GM21528 (cell line): ENCODE data around the gene ROCK2.
"Not testable (repeated sequence)": the region's sequence is repeated elsewhere in the genome, so short reads cannot be mapped to it uniquely, and the experiment has no call there.

ENCODE experiments used
- ATAC-seq: cut with Tn5 transposase; IDR thresholded peaks from one replicate; pipeline ENCODE4 v1.9.1; 2021; ENCODE audit warnings: mild to moderate bottlenecking, moderate library complexity; ENCODE audit not compliant: unreplicated experiment, low FRiP score

The ROCK2 gene

DNA sequence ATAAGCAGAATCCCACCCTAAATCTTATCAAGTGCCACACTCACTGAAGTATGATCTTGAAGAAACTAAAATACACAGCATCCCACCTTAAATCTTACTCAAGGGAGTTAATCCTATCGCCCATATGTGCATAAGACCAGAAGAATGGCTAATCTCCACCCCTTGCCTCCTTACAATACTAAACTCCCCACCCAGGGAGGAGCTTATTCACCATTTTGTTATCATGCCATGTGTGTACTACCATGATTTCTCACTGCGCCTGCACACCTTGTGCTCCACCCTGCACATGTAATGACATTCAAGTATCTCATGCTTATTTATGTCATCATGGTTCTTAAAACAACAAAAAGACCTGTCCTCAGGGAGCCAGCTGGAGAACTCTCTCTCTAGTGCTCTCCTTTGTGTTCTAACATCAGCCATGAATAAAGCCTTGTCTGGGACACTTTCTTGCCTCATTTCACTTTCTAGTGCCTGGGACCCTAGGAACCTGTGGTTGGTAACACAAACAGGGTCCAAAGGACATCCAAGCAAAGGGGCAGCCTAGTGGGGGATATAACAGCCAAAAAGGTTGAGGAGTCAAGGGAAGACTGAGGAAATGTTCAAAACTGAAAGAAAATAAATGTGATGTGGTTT, 101.8 kb downstream of the ROCK2 start:
- no peak for ATAC-seq

DNA sequence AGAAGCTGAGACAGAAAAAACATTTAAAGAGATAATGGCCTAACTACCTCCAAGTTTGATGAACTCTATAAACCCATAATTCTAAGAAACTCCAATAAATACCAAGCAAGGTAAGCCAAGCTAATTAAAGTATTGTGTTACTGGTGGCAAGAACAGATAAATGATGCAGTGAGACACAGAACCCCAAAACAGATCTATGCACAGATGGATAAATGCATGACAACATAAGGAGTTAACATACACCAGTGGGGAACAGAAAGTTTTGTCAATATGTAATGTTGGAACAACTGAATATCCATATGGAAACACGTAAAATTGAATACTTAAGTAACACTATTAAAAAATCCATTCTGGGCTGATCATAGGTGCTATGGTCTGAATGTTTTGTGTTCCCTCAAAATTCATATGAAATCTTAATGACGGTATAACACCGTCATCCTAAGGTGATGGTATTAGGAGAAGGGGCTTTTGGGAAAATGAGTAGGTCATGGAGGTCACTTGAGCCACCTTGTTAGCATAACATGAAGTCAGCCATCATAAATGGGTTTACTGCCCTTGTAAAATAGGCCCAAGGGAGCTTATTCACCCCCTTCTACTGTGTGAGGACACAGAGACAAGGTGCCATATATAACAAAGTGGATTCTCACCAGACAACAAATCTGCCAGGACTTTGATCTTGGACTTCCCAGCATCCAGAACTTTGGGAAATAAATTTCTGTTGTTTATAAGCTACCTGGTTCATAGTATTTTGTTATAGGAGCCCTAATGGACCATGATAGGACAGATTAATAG, 102.8 kb downstream of the ROCK2 start:
- ATAC-seq, result no peak

DNA sequence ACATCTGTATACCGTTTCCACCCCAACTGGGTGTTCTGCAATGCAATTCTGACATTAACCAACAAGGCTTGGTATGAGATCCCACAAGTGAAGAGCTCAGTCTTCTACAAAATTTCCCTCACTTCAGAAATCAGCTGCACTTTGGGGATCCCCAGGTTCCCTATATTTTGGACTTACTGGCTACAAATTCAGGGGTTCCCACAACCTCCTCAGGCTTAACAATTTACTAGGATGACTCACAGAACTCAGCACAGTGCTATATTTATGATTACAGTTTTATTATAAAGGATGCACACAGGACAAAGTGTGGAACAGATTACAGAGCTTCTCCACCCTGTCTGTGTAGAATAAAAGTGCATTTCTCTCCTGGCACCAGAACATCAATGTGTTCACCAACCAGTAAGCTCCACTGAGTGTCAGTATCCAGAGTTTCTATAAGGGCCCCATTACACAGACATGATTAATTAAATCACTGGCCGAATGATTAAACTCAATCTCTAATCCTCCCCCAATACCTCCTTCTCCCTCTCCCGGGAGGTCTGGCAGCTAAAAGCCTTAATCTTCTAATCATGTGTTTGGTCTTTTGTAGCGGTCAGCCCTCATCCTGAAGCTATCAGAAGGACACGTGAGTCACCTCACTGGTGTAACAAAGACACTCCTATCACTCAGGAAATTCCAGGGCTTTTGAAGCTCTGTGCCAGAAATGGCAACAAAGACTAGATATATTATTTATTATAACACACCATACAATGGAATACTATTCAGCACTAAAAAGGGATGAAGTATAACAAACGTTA, 104.6 kb downstream of the ROCK2 start:
- ATAC-seq, result no peak

DNA sequence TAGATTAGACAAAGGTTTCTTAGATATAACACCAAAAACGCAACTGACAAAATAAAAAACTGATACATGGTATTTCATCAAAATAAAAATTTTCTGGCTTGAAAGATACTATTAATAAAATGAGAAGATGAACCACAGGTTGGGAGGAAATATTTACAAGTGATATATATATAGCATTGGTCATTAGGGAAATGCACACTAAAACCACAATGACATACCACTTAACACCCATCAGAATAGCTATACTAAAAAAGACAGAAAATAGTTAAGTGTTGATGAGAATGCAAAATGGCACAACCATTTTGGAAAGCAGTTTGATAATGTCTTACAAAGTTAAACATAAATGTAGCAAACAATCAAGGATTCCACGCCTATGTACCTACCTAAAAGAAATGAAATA, 105.3 kb downstream of the ROCK2 start:
- ATAC-seq, result no peak

DNA sequence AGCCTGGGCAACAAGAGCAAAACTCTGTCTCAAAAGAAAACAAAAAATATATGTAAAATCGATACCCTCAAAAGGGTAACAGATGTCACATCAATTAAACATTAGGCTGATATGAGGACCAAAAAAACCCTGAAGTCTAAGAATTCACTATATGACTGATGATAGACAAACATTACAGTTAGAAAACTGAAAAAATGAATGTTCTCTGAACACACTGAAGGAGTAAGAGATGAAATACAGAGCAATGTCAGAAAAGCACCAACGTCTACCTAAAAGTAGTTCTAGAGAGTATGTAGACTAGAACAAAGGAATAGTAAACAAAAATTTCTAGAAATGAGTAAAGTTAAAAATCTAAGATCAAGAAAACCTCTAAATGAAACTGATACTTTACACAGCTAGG, 107.3 kb downstream of the ROCK2 start:
- no peak for ATAC-seq

DNA sequence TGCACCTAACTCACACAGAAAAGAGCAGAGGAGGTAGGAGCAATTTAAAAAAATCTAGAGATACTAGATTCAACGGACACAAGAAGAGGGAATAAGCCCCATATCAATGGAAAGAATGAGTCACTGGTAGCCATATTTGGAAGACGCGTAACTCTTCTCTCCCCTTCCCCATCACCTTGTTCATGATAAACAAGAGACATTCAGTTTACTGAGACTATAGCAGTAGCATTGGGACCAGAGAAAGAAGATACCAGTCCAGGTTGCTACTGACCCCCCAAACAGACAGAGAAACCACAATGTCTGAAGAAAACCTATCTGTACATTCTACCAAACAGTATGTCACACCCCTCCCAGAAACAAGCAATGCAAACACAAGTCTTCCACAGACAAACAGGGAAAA, 108.1 kb downstream of the ROCK2 start:
- ATAC-seq, result no peak

DNA sequence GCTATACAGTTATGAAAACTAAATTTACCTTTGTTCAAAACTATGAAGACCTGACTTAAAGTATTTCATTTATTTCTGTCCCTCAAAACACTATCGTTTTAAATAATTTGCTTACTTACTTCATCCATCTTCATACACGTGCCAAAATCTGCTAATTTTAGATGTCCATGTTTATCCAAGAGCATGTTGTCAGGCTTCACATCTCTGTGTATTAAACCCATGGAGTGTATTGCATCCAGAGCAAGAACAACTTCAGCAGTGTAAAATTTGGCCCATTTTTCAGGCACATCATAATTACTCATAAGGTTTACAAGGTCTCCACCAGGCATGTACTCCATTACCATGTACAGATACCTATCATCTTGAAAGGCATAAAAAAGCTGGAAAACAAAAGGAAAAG, 108.9 kb downstream of the ROCK2 start:
- no peak for ATAC-seq

DNA sequence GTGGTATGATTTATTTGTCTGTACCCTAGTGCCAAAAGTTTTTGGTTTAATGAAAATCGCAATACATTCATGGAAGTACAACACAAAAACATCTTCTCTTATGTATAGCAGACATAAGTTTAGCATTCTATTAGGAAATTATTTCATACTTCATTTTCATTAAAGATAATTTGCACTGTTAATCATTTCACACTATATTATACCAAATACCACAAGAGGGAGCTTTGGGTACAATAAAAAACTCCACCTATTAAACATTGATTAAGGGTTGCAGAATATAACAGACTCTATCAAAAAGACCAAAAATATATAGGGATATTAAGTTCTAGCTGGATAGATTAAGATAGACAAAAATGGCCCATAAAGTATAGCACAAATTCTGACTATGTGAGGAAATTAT, 110.1 kb downstream of the ROCK2 start:
- ATAC-seq, result no peak

DNA sequence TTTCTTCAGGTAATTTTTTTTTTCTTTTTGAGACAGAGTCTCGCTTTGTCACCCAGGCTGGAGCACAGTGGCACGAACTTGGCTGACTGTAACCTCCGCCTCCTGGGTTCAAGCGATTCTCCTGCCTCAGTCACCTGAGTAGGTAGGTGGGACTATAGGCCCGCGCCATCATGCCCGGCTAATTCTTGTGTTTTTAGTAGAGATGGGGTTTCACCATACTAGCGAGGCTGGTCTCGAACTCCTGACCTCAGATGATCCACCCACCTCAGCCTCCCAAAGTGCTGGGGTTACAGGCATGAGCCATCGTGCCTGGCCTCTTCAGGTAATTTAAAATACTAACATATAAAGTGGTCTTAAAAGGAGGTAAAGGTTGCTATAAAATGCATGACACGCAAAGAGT, 113.2 kb downstream of the ROCK2 start:
- not testable (repeated sequence) for ATAC-seq

DNA sequence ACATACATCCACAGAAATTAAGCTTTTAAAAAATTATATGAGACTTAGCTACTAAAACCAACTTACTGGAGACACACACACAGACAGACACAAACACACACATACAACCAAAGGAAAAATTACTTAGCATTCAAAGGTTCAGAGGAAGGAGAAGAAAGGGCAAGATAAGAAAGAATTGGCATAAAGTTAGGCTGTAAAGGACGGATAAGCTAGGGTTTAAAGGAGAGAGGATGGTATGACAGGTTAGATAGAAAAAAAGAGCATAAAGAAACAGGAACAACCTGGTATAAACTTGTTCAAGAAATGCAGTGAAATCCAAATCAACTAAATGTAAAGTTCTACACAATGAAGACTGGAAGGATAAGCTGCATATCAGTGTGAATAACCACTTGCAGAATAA, 115.7 kb downstream of the ROCK2 start:
- ATAC-seq, result no peak

DNA sequence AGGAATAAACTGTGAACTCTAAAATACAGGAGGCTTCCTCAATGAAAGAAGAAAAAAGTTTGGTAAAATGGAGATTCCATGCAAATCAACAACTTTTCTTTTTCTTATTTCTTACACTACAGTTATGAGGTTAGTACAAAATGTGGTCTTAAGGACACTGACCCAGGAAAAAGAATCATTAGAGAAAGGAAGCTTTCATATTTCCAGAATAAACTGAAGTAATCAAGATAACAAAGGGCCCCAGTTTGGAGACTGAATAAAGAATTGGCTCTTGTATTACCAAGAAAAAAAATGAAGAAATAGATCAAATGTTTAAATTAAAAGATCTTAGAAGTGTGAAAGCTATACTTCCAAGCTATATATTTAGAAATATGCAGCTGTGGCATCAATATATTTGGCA, 116.8 kb downstream of the ROCK2 start:
- no peak for ATAC-seq

DNA sequence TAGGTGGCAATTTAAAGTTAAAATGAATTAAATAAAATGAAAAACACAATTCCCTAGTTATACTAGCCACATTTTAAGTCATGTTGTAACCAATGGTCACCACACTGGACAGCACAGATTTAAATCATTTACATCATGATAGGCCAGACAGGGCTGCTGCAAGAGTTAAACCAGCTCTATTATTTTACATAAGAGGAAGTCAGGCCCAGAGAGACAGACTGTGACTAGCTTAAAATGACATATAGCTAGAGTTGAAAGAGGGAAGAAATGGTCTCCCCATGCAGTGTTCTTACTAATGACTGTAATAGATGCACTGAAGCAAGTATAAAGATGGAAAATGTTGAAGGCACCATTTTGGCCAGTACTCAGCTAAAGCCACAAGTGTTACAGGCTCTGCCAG, 119.5 kb downstream of the ROCK2 start:
- ATAC-seq, result no peak

DNA sequence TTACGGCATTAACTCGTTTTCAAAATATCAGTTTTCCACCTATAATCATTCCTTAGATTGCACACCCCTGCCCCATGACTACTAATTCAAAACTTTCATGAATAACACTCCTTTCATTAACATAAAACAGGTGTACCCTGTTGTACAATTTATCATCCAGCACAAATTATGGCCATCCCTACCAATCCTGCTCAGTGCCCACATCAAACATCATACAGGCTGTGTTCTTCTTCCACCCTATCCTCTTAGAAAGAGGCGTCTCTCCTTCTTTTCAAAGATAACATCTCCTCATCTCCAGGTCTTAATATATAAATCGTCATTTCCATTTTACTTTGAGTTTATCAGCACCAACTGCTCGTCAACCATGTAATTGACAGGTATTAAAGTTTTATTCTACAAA, 121.6 kb downstream of the ROCK2 start:
- ATAC-seq, result no peak

DNA sequence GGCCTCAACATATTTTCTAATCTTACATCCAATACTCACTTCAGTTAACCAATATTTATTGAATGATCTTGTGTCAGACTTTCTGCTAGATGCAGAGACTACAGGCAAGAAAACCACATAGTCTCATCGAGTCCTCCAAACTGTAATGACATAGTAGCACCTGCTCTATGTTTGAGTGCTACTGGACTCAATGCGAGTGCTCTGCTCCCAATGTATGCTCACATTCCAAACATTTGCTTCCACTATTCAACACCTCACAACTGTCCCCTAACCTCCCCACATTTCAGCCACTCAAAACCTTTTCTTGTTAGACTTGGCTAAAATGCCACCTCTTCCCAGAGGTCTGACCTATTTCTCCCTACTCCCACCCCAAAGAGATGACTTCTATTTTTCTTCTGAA, 124.0 kb downstream of the ROCK2 start:
- no peak for ATAC-seq

DNA sequence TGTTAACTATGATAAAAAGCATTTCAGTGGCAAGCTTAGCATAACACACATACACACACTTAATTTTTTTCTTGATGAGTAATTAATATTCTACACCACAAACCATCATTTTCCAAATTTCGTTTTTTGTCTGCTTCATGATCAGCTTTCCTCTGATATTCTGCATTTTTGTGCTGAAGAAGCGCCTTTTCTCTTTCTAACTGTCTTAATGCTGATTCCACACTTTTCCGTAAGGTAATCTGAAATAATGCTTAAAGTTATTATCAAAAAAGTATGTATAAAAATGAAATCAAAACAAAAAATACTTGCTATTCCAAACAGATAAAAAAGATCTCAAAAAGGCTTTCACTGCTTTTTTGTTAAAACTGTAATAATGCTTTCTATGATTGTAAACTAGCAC, 129.0 kb downstream of the ROCK2 start:
- ATAC-seq, result no peak

DNA sequence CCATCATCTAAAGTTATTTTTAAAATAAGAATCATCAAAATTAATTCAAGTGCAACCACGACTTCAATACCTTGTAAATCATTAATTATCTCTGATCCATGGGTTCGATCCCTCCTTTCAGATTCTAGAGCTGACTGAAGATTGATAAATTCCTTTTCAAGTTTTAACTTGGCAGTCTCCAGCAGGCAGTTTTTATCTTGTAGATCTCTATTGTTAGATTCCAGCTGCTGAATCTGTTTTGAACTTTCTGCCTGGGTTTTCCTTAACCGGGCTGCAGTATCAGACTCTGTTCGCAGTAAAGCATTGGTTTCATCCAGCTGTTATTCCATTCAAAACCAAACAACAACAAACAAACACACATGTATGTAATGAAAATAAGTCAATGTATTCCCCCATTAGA, 129.7 kb downstream of the ROCK2 start:
- no peak for ATAC-seq

DNA sequence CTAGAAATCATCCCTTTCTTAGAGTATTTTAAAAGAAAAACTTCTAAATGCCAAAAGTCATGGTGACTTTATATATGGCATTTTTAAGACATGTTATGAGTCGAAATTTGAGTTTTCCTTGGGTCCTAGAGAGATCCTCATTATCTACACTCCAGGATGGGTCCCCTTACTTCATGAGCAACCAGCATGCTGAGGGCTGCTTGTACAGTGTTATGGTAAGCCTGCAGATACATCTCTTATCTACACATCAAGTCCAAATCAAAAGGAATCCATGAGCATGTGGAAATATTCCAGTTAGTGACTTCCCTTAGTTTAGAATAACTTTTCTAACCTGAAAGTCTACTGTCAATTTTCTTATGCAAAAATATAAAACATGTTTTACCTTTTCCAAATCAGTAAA, 130.5 kb downstream of the ROCK2 start:
- ATAC-seq, result no peak

DNA sequence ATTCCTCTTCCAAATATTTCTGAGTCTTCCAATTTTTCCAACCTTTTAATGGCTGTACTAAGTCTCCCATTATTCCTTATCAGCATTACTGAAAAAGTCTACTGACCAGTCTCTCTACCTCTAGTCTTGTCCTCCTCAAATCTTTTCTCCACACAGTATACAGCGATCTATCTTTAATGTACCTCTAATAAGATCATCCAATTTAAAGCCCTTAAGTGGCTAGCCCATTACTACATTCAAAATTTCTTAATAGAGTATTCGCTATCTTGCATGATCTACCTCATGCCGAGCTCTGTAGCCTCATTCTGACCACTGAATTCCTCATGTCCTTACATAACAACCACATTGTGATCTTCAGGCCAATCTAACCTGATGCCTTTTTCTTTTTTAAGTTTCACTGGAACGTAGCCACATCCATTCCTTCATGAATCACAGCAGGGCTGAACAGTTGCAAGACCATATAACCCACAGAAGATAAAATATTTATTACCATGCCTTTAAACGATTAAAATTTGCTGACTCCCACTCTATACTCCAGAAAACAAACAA, 131.3 kb downstream of the ROCK2 start:
- no peak for ATAC-seq

DNA sequence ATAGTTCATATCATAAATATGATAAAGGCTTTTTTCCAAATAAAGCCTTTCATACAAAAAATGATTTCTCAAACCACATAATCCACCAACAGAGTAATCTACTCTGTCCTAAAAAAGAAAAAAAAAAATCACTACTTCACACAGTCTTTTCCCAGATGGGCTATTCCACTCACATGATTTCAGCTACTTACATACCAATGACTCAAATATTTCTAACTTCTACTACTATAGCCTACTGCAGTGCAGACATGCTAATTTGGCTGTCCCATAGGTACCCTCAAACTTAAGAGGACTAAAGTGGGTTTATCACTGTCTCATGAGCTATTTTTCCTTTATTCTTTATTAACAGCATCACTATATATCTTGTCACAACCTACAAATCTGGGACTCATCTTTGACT, 131.8 kb downstream of the ROCK2 start:
- no peak for ATAC-seq

DNA sequence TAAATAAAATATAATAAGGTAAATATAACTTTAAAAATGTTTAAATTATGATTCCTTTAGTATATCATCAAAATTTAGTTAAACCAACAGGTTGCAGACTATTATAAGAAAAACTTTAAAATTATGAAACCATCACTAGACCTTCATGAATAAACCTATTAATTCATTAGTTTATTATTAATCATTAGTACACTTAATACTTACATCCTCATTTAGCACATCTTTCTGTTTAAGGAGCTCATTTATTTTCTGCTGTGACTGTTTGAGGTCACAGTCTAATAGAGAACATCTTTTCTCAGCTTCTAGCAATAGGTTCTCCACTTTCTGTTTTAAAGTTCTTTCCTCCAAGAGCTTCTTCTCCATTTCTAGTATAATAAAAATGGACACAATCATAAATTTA, 136.4 kb downstream of the ROCK2 start:
- no peak for ATAC-seq

DNA sequence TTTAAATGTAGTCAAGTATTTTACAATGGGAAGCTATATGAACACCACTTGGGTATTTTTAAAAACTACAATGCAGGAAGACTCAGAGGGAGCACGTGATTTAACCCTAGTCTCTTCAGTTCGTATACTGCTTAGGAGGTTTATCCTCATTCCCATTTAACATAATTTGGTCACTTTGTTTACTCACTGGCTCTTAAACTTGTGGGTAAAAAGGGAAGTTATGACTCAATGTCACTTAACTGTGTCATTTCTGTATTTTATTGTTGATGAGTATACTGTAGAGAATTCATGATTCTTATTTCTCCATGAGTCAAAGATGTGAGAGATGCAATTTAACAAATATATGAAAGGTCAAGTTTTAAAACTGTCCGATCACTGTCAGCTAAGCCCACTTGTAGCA, 141.0 kb downstream of the ROCK2 start:
- no peak for ATAC-seq
